K562 (cell line): ENCODE results near the gene C1orf167. TPM values are rescaled to one million over a fixed set of nuclear protein-coding genes. Genes with fewer than 3 reads are reported as not detected.

ENCODE experiments used
- BACH1 ChIP-seq: fragments of 200-800 bp; sonication (Bioruptor generic); IDR thresholded peaks from 2 replicates; pipeline ENCODE4 v1.6.1; 2016; ENCODE audit warnings: missing genetic modification characterization, missing compliant biosample characterization
- CEBPB ChIP-seq: fragments of 450-650 bp; IDR thresholded peaks from 2 replicates; pipeline ENCODE4 v1.6.1; 2016; ENCODE audit warnings: missing genetic modification characterization, missing compliant biosample characterization
- DACH1 ChIP-seq: fragments of 450-650 bp; IDR thresholded peaks from 2 replicates; pipeline ENCODE4 v1.6.1; 2018; ENCODE audit not compliant: partially characterized antibody
- DNMT1 ChIP-seq: fragments of 450-650 bp; IDR thresholded peaks from 2 replicates; pipeline ENCODE4 v1.6.1; 2016; ENCODE audit warnings: antibody characterized with exemption, mild to moderate bottlenecking
- EGR1 ChIP-seq: fragments of 450-650 bp; conservative IDR thresholded peaks from 2 replicates; pipeline ENCODE4 v1.6.1; 2017; ENCODE audit warnings: mild to moderate bottlenecking
- HOXB6 ChIP-seq: fragments of 250-450 bp; sonication (Bioruptor Pico); IDR thresholded peaks from 2 replicates; pipeline ENCODE4 v1.5.1; 2022; ENCODE audit warnings: mild to moderate bottlenecking, borderline replicate concordance
- MEF2A ChIP-seq: IDR thresholded peaks from 2 replicates; pipeline ENCODE4 v1.6.1; 2011; ENCODE audit warnings: low read depth, mild to moderate bottlenecking, low read length, moderate library complexity; ENCODE audit not compliant: control insufficient read depth
- MIER1 ChIP-seq: fragments of 450-650 bp; IDR thresholded peaks from 2 replicates; pipeline ENCODE4 v1.6.1; 2016; ENCODE audit warnings: antibody characterized with exemption, mild to moderate bottlenecking, low read depth
- MYC ChIP-seq, 2 experiments: fragments of 250-450 bp in 1 of 2; sonication (Bioruptor Pico) in 1 of 2; IDR thresholded peaks; 2 replicates each; pipeline versions ENCODE4 v1.5.1 to v1.6.1; 2012 to 2021; ENCODE audit warnings: low read depth in 2 of 2, borderline replicate concordance in 1 of 2, improper control_type of control experiment in 1 of 2, low read length in 1 of 2, mild to moderate bottlenecking in 1 of 2, moderate library complexity in 1 of 2
- PHB ChIP-seq: fragments of 250-450 bp; sonication (Bioruptor Pico); IDR thresholded peaks from 2 replicates; pipeline ENCODE4 v1.5.0; 2021
- SLC30A9 ChIP-seq: fragments of 250-450 bp; sonication (Bioruptor Pico); IDR thresholded peaks from 2 replicates; pipeline ENCODE4 v1.8.0; 2022; ENCODE audit warnings: mild to moderate bottlenecking, moderate library complexity
- SRSF9 ChIP-seq: fragments of 200-400 bp; formaldehyde crosslinking; IDR thresholded peaks from 2 replicates; pipeline ENCODE4 v1.6.1; 2017; ENCODE audit warnings: low read depth, low read length, borderline replicate concordance
- ZBTB33 ChIP-seq: sonication (generic); formaldehyde crosslinking; IDR thresholded peaks from 2 replicates; pipeline ENCODE4 v1.8.1; 2023; ENCODE audit warnings: mild to moderate bottlenecking, missing genetic modification reagents
- ZNF184 ChIP-seq: sonication (generic); formaldehyde crosslinking; IDR thresholded peaks from 2 replicates; pipeline ENCODE4 v1.5.0; 2020; ENCODE audit warnings: missing genetic modification reagents
- ZNF3 ChIP-seq: fragments of 250-450 bp; sonication (Bioruptor Pico); IDR thresholded peaks from 2 replicates; pipeline ENCODE4 v1.5.0; 2021; ENCODE audit warnings: mild to moderate bottlenecking, moderate library complexity
- ZNF316 ChIP-seq: fragments of 450-650 bp; IDR thresholded peaks from 2 replicates; pipeline ENCODE4 v1.6.1; 2016
- ZNF395 ChIP-seq: fragments of 200-800 bp; sonication (Bioruptor generic); IDR thresholded peaks from 2 replicates; pipeline ENCODE4 v1.6.1; 2017; ENCODE audit warnings: missing genetic modification characterization, missing compliant biosample characterization
- polyA plus RNA-seq, 8 experiments: library from polyadenylated mRNA; depleted of rRNA in 4 of 8; stranded (reverse) in 5 of 8; unstranded in 3 of 8; fragments of >200 nt; fragmentation: Nextera tagmentation in 2 of 8; fragmentation: Illumina TruSeq in 1 of 8; extraction: Ambion mirVana in 2 of 8; extraction: Trizol in 1 of 8; gene quantifications; 2 replicates each; pipeline versions ENCODE4 v1.2.1 to v1.2.3, GENCODE V29; 2011 to 2014; ENCODE audit warnings: inconsistent platforms in 1 of 8, missing spikeins in 1 of 8
- total RNA-seq, 7 experiments: library from RNA; depleted of rRNA in 6 of 7; stranded (reverse); fragments of >200 nt in 6 of 7; fragmentation: Illumina TruSeq in 2 of 7; extraction: Trizol in 2 of 7; gene quantifications; 2 replicates each; pipeline versions ENCODE4 v1.2.1 to v1.2.3, GENCODE V29; 2011 to 2021; ENCODE audit warnings: low replicate concordance in 1 of 7
- TF ChIP-seq, protein P1 (sequence below): fragments of 250-450 bp; sonication (Bioruptor Pico); IDR thresholded peaks from 2 replicates; pipeline ENCODE4 v1.4.0; 2020

The C1orf167 gene
- total and polyA plus RNA-seq, 9 of the 15 experiments (the other 6 are each of a cell fraction or from before 2014, with no cell fraction given) = 0.22 to 0.86 (median 0.31) TPM; not detected in 2

GRCh38 chr1:11736746-11737639, 25.0 kb upstream of the C1orf167 start (continued):
- TF ChIP-seq SRSF9 = no peak
- TF ChIP-seq CEBPB (tag) = peak; percentile 96
- TF ChIP-seq ZBTB33 (CRISPR knock-in tag) = no peak
- peak; percentile 64 for TF ChIP-seq ZNF316
- TF ChIP-seq DNMT1 = 0 out of 2 replicates have a peak, but pooled peaks have one; percentile 34
- peak; percentile 29 for TF ChIP-seq DACH1
- 0 out of 2 replicates have a peak, but pooled peaks have one; percentile 37 for TF ChIP-seq MEF2A
- peak; percentile 71 for TF ChIP-seq EGR1
- TF ChIP-seq ZNF395 (CRISPR knock-in tag) = peak; percentile 57; the same call in 1 of the 2 replicates
- TF ChIP-seq SLC30A9 (CRISPR knock-in tag) = no peak
- TF ChIP-seq ZNF184 (CRISPR knock-in tag) = no peak
- TF ChIP-seq BACH1 (tag) = peak; percentile 59; the same call in 1 of the 2 replicates
- 0 out of 2 replicates have a peak, but pooled peaks have one; percentile 19 for TF ChIP-seq PHB (CRISPR knock-in tag)
- peak; percentile 79 for TF ChIP-seq MYC (IDR thresholded peaks at IDR 0.05; ENCODE audit: low read depth, low read length)
- TF ChIP-seq MYC (CRISPR knock-in tag; IDR thresholded peaks at IDR 0.05; ENCODE audit: borderline replicate concordance, low read depth) = no peak
- TF ChIP-seq ZNF3 (CRISPR knock-in tag) = peak; percentile 30; the same call in 1 of the 2 replicates
- TF ChIP-seq HOXB6 (CRISPR knock-in tag) = no peak
- TF ChIP-seq MIER1 = 0 out of 2 replicates have a peak, but pooled peaks have one; percentile 19
- TF ChIP-seq, protein P1, sequence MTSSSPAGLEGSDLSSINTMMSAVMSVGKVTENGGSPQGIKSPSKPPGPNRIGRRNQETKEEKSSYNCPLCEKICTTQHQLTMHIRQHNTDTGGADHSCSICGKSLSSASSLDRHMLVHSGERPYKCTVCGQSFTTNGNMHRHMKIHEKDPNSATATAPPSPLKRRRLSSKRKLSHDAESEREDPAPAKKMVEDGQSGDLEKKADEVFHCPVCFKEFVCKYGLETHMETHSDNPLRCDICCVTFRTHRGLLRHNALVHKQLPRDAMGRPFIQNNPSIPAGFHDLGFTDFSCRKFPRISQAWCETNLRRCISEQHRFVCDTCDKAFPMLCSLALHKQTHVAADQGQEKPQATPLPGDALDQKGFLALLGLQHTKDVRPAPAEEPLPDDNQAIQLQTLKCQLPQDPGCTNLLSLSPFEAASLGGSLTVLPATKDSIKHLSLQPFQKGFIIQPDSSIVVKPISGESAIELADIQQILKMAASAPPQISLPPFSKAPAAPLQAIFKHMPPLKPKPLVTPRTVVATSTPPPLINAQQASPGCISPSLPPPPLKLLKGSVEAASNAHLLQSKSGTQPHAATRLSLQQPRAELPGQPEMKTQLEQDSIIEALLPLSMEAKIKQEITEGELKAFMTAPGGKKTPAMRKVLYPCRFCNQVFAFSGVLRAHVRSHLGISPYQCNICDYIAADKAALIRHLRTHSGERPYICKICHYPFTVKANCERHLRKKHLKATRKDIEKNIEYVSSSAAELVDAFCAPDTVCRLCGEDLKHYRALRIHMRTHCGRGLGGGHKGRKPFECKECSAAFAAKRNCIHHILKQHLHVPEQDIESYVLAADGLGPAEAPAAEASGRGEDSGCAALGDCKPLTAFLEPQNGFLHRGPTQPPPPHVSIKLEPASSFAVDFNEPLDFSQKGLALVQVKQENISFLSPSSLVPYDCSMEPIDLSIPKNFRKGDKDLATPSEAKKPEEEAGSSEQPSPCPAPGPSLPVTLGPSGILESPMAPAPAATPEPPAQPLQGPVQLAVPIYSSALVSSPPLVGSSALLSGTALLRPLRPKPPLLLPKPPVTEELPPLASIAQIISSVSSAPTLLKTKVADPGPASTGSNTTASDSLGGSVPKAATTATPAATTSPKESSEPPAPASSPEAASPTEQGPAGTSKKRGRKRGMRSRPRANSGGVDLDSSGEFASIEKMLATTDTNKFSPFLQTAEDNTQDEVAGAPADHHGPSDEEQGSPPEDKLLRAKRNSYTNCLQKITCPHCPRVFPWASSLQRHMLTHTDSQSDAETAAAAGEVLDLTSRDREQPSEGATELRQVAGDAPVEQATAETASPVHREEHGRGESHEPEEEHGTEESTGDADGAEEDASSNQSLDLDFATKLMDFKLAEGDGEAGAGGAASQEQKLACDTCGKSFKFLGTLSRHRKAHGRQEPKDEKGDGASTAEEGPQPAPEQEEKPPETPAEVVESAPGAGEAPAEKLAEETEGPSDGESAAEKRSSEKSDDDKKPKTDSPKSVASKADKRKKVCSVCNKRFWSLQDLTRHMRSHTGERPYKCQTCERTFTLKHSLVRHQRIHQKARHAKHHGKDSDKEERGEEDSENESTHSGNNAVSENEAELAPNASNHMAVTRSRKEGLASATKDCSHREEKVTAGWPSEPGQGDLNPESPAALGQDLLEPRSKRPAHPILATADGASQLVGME (CRISPR knock-in tag) = no peak
